ENCODE results near the gene MRPL40. TPM values are rescaled to one million over a fixed set of nuclear protein-coding genes. Genes with fewer than 3 reads are reported as not detected.

Gene MRPL40
- total and polyA plus RNA-seq, 2 experiments from 2014 or later = 15.5 to 53.5 TPM

DNA sequence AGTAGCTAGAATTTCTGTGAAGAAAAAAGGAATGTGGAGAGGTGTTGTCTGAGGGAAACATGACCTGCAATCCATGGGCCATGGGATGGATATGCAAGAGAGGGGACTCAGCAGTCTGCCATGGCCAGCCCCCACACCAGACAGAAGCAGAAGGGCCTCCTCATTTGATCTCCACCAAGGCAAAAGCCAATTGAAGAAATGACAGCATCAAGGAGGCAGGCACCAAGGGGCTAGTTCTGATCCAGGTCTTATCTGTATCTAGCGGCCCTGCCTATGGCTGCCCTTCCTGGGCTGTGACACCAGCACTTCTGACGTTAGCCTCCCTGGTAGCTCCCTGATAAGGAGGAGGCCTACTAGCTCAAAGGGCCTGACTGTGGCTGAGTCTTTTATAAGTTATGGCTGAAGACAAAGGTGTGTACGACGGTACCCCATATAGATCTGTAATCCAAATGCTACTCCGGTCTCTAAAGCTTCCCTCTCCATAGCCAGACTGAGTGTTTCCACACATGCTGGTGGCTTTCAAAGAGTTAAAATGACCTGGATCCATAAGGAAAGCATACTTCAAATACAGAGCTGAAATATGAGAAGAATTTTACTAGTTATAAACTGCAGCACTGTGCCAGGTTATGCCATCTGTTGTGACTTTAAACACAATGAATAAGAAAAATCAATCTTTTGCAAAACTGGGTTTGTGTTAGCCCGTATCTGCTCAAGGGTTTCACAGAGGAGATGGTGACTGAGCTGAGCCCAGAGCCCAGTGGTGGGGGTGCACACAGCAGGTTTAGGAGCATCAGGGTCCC is 35.2 kb upstream of the MRPL40 start:
- DNase-seq (ENCODE audit: low spot score) (no peak), ATAC-seq (no peak)
- no peak overlapping the region for H3K27ac Mint-ChIP-seq
- Histone ChIP-seq H3K36me3 (ENCODE audit: insufficient read depth) (peaks cover 31% of the 10 kb centered on the region), H3K4me1 (ENCODE audit: insufficient read depth) (no peaks in the 10 kb centered on the region), H3F3A (replicated peaks; ENCODE audit: low read depth) (no peaks in the 10 kb centered on the region), H3K27me3 (ENCODE audit: insufficient read depth) (no peaks in the 10 kb centered on the region), H3K9me2 (ENCODE audit: insufficient read depth) (no peaks in the 10 kb centered on the region), H4K20me1 (replicated peaks; ENCODE audit: insufficient read depth) (peaks cover 12% of the 10 kb centered on the region), H3K4me2 (no peak overlapping the region), H2AFZ (no peak overlapping the region), H3K27ac (ENCODE audit: low read depth) (no peak overlapping the region), H3K79me2 (replicated peaks; ENCODE audit: insufficient read depth) (0 out of 2 replicates have a peak, but pooled peaks cover 3% of the 10 kb centered on the region), H3K4me3 (no peak overlapping the region)
- no peak for TF ChIP-seq STAT1 (IDR thresholded peaks at IDR 0.05; ENCODE audit: unreplicated experiment)
- TF ChIP-seq EZH2phosphoT487 (IDR thresholded peaks at IDR 0.05; ENCODE audit: unreplicated experiment) = no peak
- no peak for TF ChIP-seq CREB1 (CRISPR knock-in tag; IDR thresholded peaks at IDR 0.05; ENCODE audit: low read depth)
- TF ChIP-seq, protein P1, sequence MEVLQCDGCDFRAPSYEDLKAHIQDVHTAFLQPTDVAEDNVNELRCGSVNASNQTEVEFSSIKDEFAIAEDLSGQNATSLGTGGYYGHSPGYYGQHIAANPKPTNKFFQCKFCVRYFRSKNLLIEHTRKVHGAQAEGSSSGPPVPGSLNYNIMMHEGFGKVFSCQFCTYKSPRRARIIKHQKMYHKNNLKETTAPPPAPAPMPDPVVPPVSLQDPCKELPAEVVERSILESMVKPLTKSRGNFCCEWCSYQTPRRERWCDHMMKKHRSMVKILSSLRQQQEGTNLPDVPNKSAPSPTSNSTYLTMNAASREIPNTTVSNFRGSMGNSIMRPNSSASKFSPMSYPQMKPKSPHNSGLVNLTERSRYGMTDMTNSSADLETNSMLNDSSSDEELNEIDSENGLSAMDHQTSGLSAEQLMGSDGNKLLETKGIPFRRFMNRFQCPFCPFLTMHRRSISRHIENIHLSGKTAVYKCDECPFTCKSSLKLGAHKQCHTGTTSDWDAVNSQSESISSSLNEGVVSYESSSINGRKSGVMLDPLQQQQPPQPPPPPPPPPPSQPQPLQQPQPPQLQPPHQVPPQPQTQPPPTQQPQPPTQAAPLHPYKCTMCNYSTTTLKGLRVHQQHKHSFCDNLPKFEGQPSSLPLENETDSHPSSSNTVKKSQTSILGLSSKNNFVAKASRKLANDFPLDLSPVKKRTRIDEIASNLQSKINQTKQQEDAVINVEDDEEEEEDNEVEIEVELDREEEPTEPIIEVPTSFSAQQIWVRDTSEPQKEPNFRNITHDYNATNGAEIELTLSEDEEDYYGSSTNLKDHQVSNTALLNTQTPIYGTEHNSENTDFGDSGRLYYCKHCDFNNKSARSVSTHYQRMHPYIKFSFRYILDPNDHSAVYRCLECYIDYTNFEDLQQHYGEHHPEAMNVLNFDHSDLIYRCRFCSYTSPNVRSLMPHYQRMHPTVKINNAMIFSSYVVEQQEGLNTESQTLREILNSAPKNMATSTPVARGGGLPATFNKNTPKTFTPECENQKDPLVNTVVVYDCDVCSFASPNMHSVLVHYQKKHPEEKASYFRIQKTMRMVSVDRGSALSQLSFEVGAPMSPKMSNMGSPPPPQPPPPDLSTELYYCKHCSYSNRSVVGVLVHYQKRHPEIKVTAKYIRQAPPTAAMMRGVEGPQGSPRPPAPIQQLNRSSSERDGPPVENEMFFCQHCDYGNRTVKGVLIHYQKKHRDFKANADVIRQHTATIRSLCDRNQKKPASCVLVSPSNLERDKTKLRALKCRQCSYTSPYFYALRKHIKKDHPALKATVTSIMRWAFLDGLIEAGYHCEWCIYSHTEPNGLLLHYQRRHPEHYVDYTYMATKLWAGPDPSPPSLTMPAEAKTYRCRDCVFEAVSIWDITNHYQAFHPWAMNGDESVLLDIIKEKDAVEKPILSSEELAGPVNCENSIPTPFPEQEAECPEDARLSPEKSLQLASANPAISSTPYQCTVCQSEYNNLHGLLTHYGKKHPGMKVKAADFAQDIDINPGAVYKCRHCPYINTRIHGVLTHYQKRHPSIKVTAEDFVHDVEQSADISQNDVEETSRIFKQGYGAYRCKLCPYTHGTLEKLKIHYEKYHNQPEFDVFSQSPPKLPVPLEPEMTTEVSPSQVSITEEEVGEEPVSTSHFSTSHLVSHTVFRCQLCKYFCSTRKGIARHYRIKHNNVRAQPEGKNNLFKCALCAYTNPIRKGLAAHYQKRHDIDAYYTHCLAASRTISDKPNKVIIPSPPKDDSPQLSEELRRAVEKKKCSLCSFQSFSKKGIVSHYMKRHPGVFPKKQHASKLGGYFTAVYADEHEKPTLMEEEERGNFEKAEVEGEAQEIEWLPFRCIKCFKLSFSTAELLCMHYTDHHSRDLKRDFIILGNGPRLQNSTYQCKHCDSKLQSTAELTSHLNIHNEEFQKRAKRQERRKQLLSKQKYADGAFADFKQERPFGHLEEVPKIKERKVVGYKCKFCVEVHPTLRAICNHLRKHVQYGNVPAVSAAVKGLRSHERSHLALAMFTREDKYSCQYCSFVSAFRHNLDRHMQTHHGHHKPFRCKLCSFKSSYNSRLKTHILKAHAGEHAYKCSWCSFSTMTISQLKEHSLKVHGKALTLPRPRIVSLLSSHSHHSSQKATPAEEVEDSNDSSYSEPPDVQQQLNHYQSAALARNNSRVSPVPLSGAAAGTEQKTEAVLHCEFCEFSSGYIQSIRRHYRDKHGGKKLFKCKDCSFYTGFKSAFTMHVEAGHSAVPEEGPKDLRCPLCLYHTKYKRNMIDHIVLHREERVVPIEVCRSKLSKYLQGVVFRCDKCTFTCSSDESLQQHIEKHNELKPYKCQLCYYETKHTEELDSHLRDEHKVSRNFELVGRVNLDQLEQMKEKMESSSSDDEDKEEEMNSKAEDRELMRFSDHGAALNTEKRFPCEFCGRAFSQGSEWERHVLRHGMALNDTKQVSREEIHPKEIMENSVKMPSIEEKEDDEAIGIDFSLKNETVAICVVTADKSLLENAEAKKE (CRISPR knock-in tag; IDR thresholded peaks at IDR 0.05) = no peak
- TF ChIP-seq, protein P2, sequence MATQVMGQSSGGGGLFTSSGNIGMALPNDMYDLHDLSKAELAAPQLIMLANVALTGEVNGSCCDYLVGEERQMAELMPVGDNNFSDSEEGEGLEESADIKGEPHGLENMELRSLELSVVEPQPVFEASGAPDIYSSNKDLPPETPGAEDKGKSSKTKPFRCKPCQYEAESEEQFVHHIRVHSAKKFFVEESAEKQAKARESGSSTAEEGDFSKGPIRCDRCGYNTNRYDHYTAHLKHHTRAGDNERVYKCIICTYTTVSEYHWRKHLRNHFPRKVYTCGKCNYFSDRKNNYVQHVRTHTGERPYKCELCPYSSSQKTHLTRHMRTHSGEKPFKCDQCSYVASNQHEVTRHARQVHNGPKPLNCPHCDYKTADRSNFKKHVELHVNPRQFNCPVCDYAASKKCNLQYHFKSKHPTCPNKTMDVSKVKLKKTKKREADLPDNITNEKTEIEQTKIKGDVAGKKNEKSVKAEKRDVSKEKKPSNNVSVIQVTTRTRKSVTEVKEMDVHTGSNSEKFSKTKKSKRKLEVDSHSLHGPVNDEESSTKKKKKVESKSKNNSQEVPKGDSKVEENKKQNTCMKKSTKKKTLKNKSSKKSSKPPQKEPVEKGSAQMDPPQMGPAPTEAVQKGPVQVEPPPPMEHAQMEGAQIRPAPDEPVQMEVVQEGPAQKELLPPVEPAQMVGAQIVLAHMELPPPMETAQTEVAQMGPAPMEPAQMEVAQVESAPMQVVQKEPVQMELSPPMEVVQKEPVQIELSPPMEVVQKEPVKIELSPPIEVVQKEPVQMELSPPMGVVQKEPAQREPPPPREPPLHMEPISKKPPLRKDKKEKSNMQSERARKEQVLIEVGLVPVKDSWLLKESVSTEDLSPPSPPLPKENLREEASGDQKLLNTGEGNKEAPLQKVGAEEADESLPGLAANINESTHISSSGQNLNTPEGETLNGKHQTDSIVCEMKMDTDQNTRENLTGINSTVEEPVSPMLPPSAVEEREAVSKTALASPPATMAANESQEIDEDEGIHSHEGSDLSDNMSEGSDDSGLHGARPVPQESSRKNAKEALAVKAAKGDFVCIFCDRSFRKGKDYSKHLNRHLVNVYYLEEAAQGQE (IDR thresholded peaks at IDR 0.05; ENCODE audit: unreplicated experiment) = no peak
- TF ChIP-seq, protein P3, sequence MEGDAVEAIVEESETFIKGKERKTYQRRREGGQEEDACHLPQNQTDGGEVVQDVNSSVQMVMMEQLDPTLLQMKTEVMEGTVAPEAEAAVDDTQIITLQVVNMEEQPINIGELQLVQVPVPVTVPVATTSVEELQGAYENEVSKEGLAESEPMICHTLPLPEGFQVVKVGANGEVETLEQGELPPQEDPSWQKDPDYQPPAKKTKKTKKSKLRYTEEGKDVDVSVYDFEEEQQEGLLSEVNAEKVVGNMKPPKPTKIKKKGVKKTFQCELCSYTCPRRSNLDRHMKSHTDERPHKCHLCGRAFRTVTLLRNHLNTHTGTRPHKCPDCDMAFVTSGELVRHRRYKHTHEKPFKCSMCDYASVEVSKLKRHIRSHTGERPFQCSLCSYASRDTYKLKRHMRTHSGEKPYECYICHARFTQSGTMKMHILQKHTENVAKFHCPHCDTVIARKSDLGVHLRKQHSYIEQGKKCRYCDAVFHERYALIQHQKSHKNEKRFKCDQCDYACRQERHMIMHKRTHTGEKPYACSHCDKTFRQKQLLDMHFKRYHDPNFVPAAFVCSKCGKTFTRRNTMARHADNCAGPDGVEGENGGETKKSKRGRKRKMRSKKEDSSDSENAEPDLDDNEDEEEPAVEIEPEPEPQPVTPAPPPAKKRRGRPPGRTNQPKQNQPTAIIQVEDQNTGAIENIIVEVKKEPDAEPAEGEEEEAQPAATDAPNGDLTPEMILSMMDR (conservative IDR thresholded peaks at IDR 0.05; ENCODE audit: low read depth in 2 of 2) = no peak
- no peak for TF ChIP-seq EZH2 (IDR thresholded peaks at IDR 0.05; ENCODE audit: low read depth, unreplicated experiment)
- TF ChIP-seq NANOG (IDR thresholded peaks at IDR 0.05; ENCODE audit: borderline replicate concordance) = no peak
- no peak for TF ChIP-seq ZNF331 (CRISPR knock-in tag; IDR thresholded peaks at IDR 0.05; ENCODE audit: low read depth)
- TF ChIP-seq, protein P4, sequence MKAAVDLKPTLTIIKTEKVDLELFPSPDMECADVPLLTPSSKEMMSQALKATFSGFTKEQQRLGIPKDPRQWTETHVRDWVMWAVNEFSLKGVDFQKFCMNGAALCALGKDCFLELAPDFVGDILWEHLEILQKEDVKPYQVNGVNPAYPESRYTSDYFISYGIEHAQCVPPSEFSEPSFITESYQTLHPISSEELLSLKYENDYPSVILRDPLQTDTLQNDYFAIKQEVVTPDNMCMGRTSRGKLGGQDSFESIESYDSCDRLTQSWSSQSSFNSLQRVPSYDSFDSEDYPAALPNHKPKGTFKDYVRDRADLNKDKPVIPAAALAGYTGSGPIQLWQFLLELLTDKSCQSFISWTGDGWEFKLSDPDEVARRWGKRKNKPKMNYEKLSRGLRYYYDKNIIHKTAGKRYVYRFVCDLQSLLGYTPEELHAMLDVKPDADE (IDR thresholded peaks at IDR 0.05) = no peak
- TF ChIP-seq POLR2AphosphoS5 (IDR thresholded peaks at IDR 0.05; ENCODE audit: low read depth) = no peak
- TF ChIP-seq ZNF114 (CRISPR knock-in tag; IDR thresholded peaks at IDR 0.05) = no peak
- TF ChIP-seq JUNB (IDR thresholded peaks at IDR 0.05; ENCODE audit: unreplicated experiment) = no peak
- H3K4me1 Mint-ChIP-seq = no peaks in the 10 kb centered on the region
- H3K4me3 Mint-ChIP-seq = no peak overlapping the region
- peaks cover 10% of the 10 kb centered on the region for H3K27me3 Mint-ChIP-seq (ENCODE audit: insufficient read depth, low read depth, poor library complexity)
- no peaks in the 10 kb centered on the region for H3K9me3 Mint-ChIP-seq
- H3K36me3 Mint-ChIP-seq (ENCODE audit: low read depth) = peaks cover 67% of the 10 kb centered on the region

Measured in GM23338 (cell line).